Colonic mucosa (tissue), 4 donors: ENCODE results near the gene HNRNPM. TPM values are rescaled to one million over a fixed set of nuclear protein-coding genes. Genes with fewer than 3 reads are reported as not detected.
"Not testable (repeated sequence)": the region's sequence is repeated elsewhere in the genome, so short reads cannot be mapped to it uniquely, and the experiment has no call there.

Source experiments
- DNase-seq: peaks from one replicate; pipeline ENCODE4 v3.0.0-alpha.2; 2020
- H3K27ac ChIP-seq: fragments of 200-600 bp; one replicate; pipeline ENCODE4 v1.8.0; 2021
- H3K27me3 ChIP-seq: fragments of 200-600 bp; one replicate; pipeline ENCODE4 v1.8.0; 2021
- H3K36me3 ChIP-seq: fragments of 200-600 bp; one replicate; pipeline ENCODE4 v1.8.0; 2021
- H3K4me1 ChIP-seq: fragments of 200-600 bp; one replicate; pipeline ENCODE4 v1.8.0; 2021; ENCODE audit warnings: mild to moderate bottlenecking
- H3K4me3 ChIP-seq: fragments of 200-600 bp; one replicate; pipeline ENCODE4 v1.8.0; 2021
- H3K9ac ChIP-seq, 2 donors: one replicate each; pipeline ENCODE4 v1.7.0; 2013; ENCODE audit warnings: control low read depth in 2 of 2, low read depth in 2 of 2, low read length in 2 of 2
- H3K9me3 ChIP-seq: fragments of 200-600 bp; one replicate; pipeline ENCODE4 v1.8.0; 2021
- intact Hi-C: fragments of 100-400 bp; cut with DNase I; formaldehyde crosslinking; loops from one replicate; pipeline ENCODE4 v1.14.1; 2022
- total RNA-seq, 2 donors: library from RNA; stranded (reverse); fragmentation: NEBNext Ultra II Directional in 1 of 2; extraction: Animal tissue kit (Norgen Biotek cat#: 25700) in 1 of 2; gene quantifications; one replicate each; pipeline ENCODE4 v1.2.1, GENCODE V29; 2021
- TF ChIP-seq, protein P1 (sequence below): fragments of 200-600 bp; IDR thresholded peaks from one replicate; pipeline ENCODE4 v1.8.0; 2022; ENCODE audit warnings: antibody characterized with exemption, mild to moderate bottlenecking
- donor health status: healthy.
- donor health status: DM: no; HTN: no; CAD: no.
- donor health status: DM: no; HTN: no; CAD: no.

Gene HNRNPM
- total RNA-seq, 2 donors from 2014 or later = 122 to 339 TPM

- intact Hi-C loops = no loop called here
- Histone ChIP-seq H3K36me3 (no peaks in the 10 kb centered on the region), H3K9ac (no peak overlapping the region), H3K9me3 (no peaks in the 10 kb centered on the region), H3K27ac (no peak overlapping the region), H3K4me3 (no peak overlapping the region), H3K4me1 (peaks cover 4% of the 10 kb centered on the region), H3K27me3 (no peaks in the 10 kb centered on the region)
- DNase-seq = no peak
- TF ChIP-seq, protein P1, sequence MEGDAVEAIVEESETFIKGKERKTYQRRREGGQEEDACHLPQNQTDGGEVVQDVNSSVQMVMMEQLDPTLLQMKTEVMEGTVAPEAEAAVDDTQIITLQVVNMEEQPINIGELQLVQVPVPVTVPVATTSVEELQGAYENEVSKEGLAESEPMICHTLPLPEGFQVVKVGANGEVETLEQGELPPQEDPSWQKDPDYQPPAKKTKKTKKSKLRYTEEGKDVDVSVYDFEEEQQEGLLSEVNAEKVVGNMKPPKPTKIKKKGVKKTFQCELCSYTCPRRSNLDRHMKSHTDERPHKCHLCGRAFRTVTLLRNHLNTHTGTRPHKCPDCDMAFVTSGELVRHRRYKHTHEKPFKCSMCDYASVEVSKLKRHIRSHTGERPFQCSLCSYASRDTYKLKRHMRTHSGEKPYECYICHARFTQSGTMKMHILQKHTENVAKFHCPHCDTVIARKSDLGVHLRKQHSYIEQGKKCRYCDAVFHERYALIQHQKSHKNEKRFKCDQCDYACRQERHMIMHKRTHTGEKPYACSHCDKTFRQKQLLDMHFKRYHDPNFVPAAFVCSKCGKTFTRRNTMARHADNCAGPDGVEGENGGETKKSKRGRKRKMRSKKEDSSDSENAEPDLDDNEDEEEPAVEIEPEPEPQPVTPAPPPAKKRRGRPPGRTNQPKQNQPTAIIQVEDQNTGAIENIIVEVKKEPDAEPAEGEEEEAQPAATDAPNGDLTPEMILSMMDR = no peak
Measured at GRCh38 chr19:8416796-8417195, 28.0 kb upstream of the HNRNPM start.

- DNase-seq = no peak
- Histone ChIP-seq H3K4me1 (peaks cover 4% of the 10 kb centered on the region), H3K36me3 (no peaks in the 10 kb centered on the region), H3K27me3 (no peaks in the 10 kb centered on the region), H3K9ac (no peak overlapping the region), H3K4me3 (no peak overlapping the region), H3K9me3 (no peaks in the 10 kb centered on the region), H3K27ac (no peak overlapping the region)
- intact Hi-C loops = no loop called here
- TF ChIP-seq, protein P1 = no peak
Measured at GRCh38 chr19:8421484-8422461, 23.0 kb upstream of the HNRNPM start.

DNA sequence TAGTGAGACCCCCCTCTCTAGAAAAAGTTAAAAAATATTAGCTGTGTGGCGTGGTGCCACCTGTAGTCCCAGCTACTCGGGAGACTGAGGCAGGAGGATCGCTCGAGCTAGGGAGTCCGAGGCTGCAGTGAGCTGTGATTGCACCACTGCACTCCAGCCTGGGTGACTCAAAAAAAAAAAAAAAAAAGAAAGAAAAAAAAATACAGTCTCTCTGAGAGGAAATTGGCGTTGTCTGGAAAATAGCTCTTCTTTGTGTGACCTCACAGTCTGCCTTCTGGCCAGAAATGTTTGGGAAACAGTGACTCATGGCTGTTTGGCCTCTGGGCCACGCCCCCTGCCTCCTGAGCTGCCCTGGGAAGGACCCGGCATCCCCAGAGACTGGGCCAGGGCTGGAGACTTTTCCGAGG, 21.0 kb upstream of the HNRNPM start:
- H3K27ac ChIP-seq = peak overlapping the region; percentile 74
- DNase-seq = peak; percentile 86
- H3K9ac ChIP-seq = peak overlapping the region in 1 of 2 donors; percentile 40
- no peaks in the 10 kb centered on the region for H3K36me3 ChIP-seq
- no peak overlapping the region for H3K4me3 ChIP-seq
- H3K4me1 ChIP-seq = peaks cover 4% of the 10 kb centered on the region
- H3K9me3 ChIP-seq = no peaks in the 10 kb centered on the region
- TF ChIP-seq, protein P1 = no peak
- no peaks in the 10 kb centered on the region for H3K27me3 ChIP-seq
- intact Hi-C loops = no loop called here

DNA sequence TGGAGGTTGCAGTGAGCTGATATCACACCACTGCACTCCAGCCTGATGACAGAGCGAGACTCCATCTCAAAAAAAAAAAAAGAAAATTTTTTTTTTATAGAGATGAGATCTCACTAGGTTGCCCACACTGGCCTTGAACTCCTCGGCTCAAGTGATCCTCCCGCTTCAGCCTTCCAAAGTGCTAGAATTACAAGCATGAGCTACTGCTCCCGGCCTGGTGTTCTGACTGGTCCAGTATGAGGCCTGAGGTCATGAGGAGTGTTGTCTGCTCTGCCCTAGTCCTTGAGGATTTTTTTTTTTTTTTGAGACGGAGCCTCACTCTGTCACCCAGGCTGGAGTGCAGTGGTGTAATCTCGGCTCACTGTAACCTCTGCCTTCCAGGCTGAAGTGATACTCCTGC, 19.4 kb upstream of the HNRNPM start:
- H3K9ac ChIP-seq, intact Hi-C loops, DNase-seq, H3K27ac ChIP-seq, H3K9me3 ChIP-seq, H3K4me1 ChIP-seq, H3K36me3 ChIP-seq, H3K4me3 ChIP-seq, H3K27me3 ChIP-seq: not testable (repeated sequence)

DNA sequence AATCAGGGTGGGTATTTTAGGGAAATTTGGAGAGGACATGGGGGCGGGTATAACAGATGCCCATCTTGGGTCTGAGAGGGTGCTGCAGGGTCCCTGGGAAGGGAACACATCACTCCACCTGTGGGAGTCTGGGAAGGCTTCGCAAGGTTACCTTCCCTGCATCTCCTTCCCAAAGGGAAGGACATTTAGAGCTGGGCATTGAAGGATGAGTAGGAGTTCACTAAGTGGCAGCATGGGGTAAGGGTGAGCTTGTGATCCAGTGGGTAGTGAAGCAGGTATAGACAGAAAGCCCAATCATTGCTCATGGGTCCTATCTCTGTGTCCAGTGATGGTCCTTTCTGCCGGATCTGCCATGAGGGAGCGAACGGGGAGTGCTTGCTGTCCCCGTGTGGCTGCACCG, 18.5 kb upstream of the HNRNPM start:
- Histone ChIP-seq H3K4me1 (peaks cover 4% of the 10 kb centered on the region), H3K27ac (no peak overlapping the region), H3K27me3 (no peaks in the 10 kb centered on the region), H3K4me3 (no peak overlapping the region), H3K9me3 (no peaks in the 10 kb centered on the region), H3K9ac (no peak overlapping the region), H3K36me3 (no peaks in the 10 kb centered on the region)
- intact Hi-C loops = no loop called here
- no peak for DNase-seq
- TF ChIP-seq, protein P1 = no peak

- no peaks in the 10 kb centered on the region for H3K9me3 ChIP-seq
- H3K4me3 ChIP-seq = no peak overlapping the region
- H3K4me1 ChIP-seq = peaks cover 4% of the 10 kb centered on the region
- DNase-seq = no peak
- no peak overlapping the region for H3K27ac ChIP-seq
- intact Hi-C loops = no loop called here
- no peak overlapping the region for H3K9ac ChIP-seq
- TF ChIP-seq, protein P1 = no peak
- H3K27me3 ChIP-seq = no peaks in the 10 kb centered on the region
- no peaks in the 10 kb centered on the region for H3K36me3 ChIP-seq
Measured at GRCh38 chr19:8429044-8429443, 15.7 kb upstream of the HNRNPM start.
